Loucy (cell line): ENCODE results near the gene ECPAS.

Source experiments
- CTCF ChIP-seq: fragments of 200-600 bp; sonication (generic); conservative IDR thresholded peaks from 2 replicates; pipeline ENCODE4 v1.5.1; 2014; ENCODE audit warnings: mild to moderate bottlenecking, antibody characterized with exemption, low read length
- EZH2phosphoT487 ChIP-seq: fragments of 200-600 bp; IDR thresholded peaks from 2 replicates; pipeline ENCODE4 v1.6.1; 2018; ENCODE audit warnings: antibody characterized with exemption, mild to moderate bottlenecking, moderate library complexity, borderline replicate concordance

- no peak for TF ChIP-seq CTCF
- no peak for TF ChIP-seq EZH2phosphoT487
These were observed 47.5 kb upstream of the ECPAS start for GRCh38 chr9:111531716-111532115.
